ENCODE measurements around the gene MEX3A.

GRCh38 chr1:156067262-156067661, 15.0 kb downstream of the MEX3A start:
- TF ChIP-seq CTCF (IDR thresholded peaks at IDR 0.05) (no peak), POLR2A (IDR thresholded peaks at IDR 0.05) (no peak)

Measured in prostate gland (tissue), 2 donors.